GM23338 (cell line): ENCODE results near the gene MAP2K2. TPM values are rescaled to one million over a fixed set of nuclear protein-coding genes. Genes with fewer than 3 reads are reported as not detected.

Experiments
- ATAC-seq: fragments of 200-7000 bp; cut with Tn5 transposase; 3 replicates; pipeline ENCODE4 v1.9.1; 2020
- DNase-seq: peaks from one replicate; pipeline ENCODE4 v3.0.0-alpha.2; 2015; ENCODE audit warnings: low spot score
- H2AFZ ChIP-seq: fragments of 200-600 bp; sonication (generic); 2 replicates; pipeline ENCODE4 v1.8.0; 2016; ENCODE audit warnings: antibody characterized with exemption, mild to moderate bottlenecking, moderate library complexity
- H3F3A ChIP-seq: fragments of 200-600 bp; sonication (generic); replicated peaks from 2 replicates; pipeline ENCODE4 v1.8.0; 2017; ENCODE audit warnings: antibody characterized with exemption, mixed run types, low read depth
- H3K27ac ChIP-seq: fragments of 200-600 bp; sonication (generic); 2 replicates; pipeline ENCODE4 v1.6.1; 2016; ENCODE audit warnings: low read depth
- H3K27me3 ChIP-seq: fragments of 200-600 bp; sonication (generic); 2 replicates; pipeline ENCODE4 v1.8.0; 2016; ENCODE audit warnings: mild to moderate bottlenecking, mixed run types, moderate library complexity; ENCODE audit not compliant: insufficient read depth
- H3K36me3 ChIP-seq: fragments of 200-600 bp; sonication (generic); 2 replicates; pipeline ENCODE4 v1.8.0; 2016; ENCODE audit warnings: mild to moderate bottlenecking; ENCODE audit not compliant: insufficient read depth
- H3K4me1 ChIP-seq: fragments of 200-600 bp; sonication (generic); 2 replicates; pipeline ENCODE4 v1.8.0; 2016; ENCODE audit warnings: mild to moderate bottlenecking, moderate library complexity; ENCODE audit not compliant: insufficient read depth
- H3K4me2 ChIP-seq: fragments of 200-600 bp; sonication (generic); 2 replicates; pipeline ENCODE4 v1.7.1; 2017; ENCODE audit warnings: mixed run types
- H3K4me3 ChIP-seq: fragments of 200-600 bp; sonication (generic); 2 replicates; pipeline ENCODE4 v1.6.1; 2016; ENCODE audit warnings: mixed run types
- H3K79me2 ChIP-seq: fragments of 200-600 bp; sonication (generic); replicated peaks from 2 replicates; pipeline ENCODE4 v1.8.0; 2017; ENCODE audit warnings: mild to moderate bottlenecking; ENCODE audit not compliant: insufficient read depth
- H3K9me2 ChIP-seq: fragments of 200-600 bp; sonication (generic); 2 replicates; pipeline ENCODE4 v1.8.0; 2017; ENCODE audit not compliant: insufficient read depth
- H4K20me1 ChIP-seq: fragments of 200-600 bp; sonication (generic); replicated peaks from 2 replicates; pipeline ENCODE4 v1.8.0; 2017; ENCODE audit warnings: mild to moderate bottlenecking; ENCODE audit not compliant: insufficient read depth
- H3K27ac Mint-ChIP-seq: 2 replicates; pipeline ENCODE4 v1.8.0; 2020; ENCODE audit warnings: inconsistent platforms, mild to moderate bottlenecking, moderate library complexity, mixed read lengths
- H3K27me3 Mint-ChIP-seq: 3 replicates; pipeline ENCODE4 v1.8.0; 2022; ENCODE audit warnings: low read depth, mild to moderate bottlenecking, moderate library complexity, mixed read lengths, inconsistent platforms; ENCODE audit not compliant: insufficient read depth, poor library complexity
- H3K36me3 Mint-ChIP-seq: 3 replicates; pipeline ENCODE4 v1.8.0; 2021; ENCODE audit warnings: low read depth, mild to moderate bottlenecking, inconsistent platforms, moderate library complexity, mixed read lengths
- H3K4me1 Mint-ChIP-seq: 3 replicates; pipeline ENCODE4 v1.8.0; 2020; ENCODE audit warnings: mild to moderate bottlenecking, inconsistent platforms, mixed read lengths
- H3K4me3 Mint-ChIP-seq: 3 replicates; pipeline ENCODE4 v1.8.0; 2021; ENCODE audit warnings: moderate library complexity, mild to moderate bottlenecking, inconsistent platforms, mixed read lengths
- H3K9me3 Mint-ChIP-seq: 3 replicates; pipeline ENCODE4 v1.8.0; 2020; ENCODE audit warnings: moderate library complexity, mild to moderate bottlenecking, inconsistent platforms, mixed read lengths
- CREB1 ChIP-seq: fragments of 250-450 bp; sonication (Bioruptor Pico); IDR thresholded peaks from 2 replicates; pipeline ENCODE4 v1.5.0; 2020; ENCODE audit warnings: low read depth, mild to moderate bottlenecking, moderate library complexity
- ETS1 ChIP-seq: IDR thresholded peaks from 2 replicates; pipeline ENCODE4 v1.6.1; 2016; ENCODE audit warnings: antibody characterized with exemption
- JUNB ChIP-seq: IDR thresholded peaks from one replicate; pipeline ENCODE4 v1.6.1; 2016; ENCODE audit warnings: antibody characterized with exemption; ENCODE audit not compliant: unreplicated experiment
- POLR2AphosphoS5 ChIP-seq: IDR thresholded peaks from 2 replicates; pipeline ENCODE4 v1.6.1; 2016; ENCODE audit warnings: antibody characterized with exemption, low read depth
- STAT1 ChIP-seq: IDR thresholded peaks from one replicate; pipeline ENCODE4 v1.6.1; 2016; ENCODE audit warnings: antibody characterized with exemption; ENCODE audit not compliant: unreplicated experiment
- ZNF331 ChIP-seq: fragments of 250-450 bp; sonication (Bioruptor Pico); IDR thresholded peaks from 2 replicates; pipeline ENCODE4 v1.5.0; 2020; ENCODE audit warnings: low read depth, mild to moderate bottlenecking, moderate library complexity
- polyA plus RNA-seq: library from polyadenylated mRNA; unstranded; fragments of >200 nt; fragmentation: Nextera tagmentation; extraction: Ambion mirVana; gene quantifications from 2 replicates; pipeline ENCODE4 v1.2.1, GENCODE V29; 2016
- total RNA-seq: library from RNA; depleted of rRNA; stranded (reverse); fragments of >200 nt; shearing (Covaris generic); gene quantifications from 2 replicates; pipeline ENCODE4 v1.2.3, GENCODE V29; 2014
- TF ChIP-seq, protein P1 (sequence below), 2 experiments: fragments of 200-600 bp in 1 of 2; sonication (generic) in 1 of 2; conservative IDR thresholded peaks; 2 replicates each; pipeline versions ENCODE4 v1.5.1 to v1.6.1; 2016 to 2017; ENCODE audit warnings: antibody characterized with exemption in 2 of 2, low read depth in 2 of 2, mild to moderate bottlenecking in 2 of 2, moderate library complexity in 1 of 2

MAP2K2 gene
- total and polyA plus RNA-seq, 2 experiments from 2014 or later: 99.7 to 151 TPM

DNA sequence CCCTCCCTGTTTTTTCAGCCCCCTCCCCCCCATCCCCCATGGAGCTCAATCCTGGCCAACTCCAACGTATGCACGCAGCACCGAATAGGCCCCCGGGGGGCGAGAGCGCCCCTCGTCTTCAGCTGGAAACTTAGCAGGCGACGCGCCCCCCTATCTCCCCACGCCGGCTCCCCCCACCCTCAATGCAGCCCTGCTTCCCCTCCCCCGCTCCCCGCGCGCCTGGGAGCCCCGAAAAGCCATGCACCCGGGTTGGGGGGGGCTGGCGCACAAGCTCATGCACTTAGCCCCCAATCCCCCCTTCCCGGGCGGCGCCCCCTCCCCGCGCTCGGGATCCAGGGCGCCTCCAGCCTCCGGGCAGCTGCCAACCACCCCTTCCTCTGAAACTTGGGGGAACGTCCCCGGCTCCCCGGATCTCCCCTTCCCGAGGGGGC, 57.7 kb downstream of the MAP2K2 start (continued):
- TF ChIP-seq, protein P1, sequence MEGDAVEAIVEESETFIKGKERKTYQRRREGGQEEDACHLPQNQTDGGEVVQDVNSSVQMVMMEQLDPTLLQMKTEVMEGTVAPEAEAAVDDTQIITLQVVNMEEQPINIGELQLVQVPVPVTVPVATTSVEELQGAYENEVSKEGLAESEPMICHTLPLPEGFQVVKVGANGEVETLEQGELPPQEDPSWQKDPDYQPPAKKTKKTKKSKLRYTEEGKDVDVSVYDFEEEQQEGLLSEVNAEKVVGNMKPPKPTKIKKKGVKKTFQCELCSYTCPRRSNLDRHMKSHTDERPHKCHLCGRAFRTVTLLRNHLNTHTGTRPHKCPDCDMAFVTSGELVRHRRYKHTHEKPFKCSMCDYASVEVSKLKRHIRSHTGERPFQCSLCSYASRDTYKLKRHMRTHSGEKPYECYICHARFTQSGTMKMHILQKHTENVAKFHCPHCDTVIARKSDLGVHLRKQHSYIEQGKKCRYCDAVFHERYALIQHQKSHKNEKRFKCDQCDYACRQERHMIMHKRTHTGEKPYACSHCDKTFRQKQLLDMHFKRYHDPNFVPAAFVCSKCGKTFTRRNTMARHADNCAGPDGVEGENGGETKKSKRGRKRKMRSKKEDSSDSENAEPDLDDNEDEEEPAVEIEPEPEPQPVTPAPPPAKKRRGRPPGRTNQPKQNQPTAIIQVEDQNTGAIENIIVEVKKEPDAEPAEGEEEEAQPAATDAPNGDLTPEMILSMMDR (conservative IDR thresholded peaks at IDR 0.05; ENCODE audit: low read depth in 2 of 2): no peak
- peak; percentile 40; the same call in 1 of the 2 replicates for TF ChIP-seq POLR2AphosphoS5

DNA sequence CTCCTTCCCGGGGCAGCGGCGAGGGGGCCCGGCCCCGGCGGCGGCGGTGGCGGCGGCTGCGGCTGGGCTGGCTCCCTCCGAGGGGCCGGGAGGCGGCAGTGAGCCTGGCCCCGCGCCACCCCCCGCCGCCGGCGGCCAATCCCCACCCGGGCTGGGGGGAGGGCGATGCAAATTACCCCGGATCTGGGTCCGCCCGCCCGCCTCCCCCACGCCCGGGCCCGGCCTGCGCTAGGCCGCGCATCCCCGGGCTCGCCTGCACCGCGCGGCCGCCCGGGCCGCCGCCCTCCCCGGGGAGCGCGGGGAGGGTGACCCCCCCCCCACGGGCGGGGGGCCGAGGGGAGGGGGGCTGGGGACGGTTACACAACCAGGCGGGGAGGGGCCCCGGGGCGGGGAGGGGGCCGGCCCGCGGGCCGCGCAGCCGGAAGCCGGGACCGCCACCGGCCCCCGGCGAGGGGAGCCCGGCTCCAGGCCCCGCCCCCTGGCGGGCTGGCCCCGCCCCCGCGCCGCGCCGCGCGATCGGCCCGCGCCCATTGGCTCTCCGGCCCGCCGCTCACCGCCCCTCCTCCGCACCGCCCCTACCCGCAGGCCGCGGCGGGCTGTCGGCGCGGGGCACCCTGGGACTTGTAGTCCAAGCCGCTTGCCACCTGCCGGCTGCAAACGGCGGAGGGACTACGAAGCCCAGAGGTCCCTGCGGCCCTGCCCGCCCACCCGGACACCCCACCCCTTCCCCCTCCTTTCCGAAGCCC, 58.3 kb downstream of the MAP2K2 start:
- H3K36me3 Mint-ChIP-seq: peaks cover 3% of the 10 kb centered on the region; the same call in 1 of the 3 replicates
- DNase-seq (peak; percentile 96), ATAC-seq (peak; percentile 54)
- Histone ChIP-seq H3K4me3 (no peak overlapping the region), H3K4me2 (no peak overlapping the region), H2AFZ (no peak overlapping the region), H3F3A (peaks cover 16% of the 10 kb centered on the region), H3K79me2 (peaks cover 44% of the 10 kb centered on the region), H4K20me1 (peaks cover 29% of the 10 kb centered on the region), H3K27ac (no peak overlapping the region), H3K4me1 (peaks cover 22% of the 10 kb centered on the region), H3K9me2 (no peaks in the 10 kb centered on the region), H3K36me3 (no peaks in the 10 kb centered on the region), H3K27me3 (peaks cover 30% of the 10 kb centered on the region)
- H3K27me3 Mint-ChIP-seq: peaks cover 28% of the 10 kb centered on the region
- no peak overlapping the region for H3K27ac Mint-ChIP-seq
- H3K4me3 Mint-ChIP-seq: peak overlapping the region; percentile 59; the same call in 2 of the 3 replicates
- H3K4me1 Mint-ChIP-seq: peaks cover 10% of the 10 kb centered on the region
- peak; percentile 62 for TF ChIP-seq ETS1
- no peak for TF ChIP-seq STAT1
- no peak for TF ChIP-seq ZNF331
- peak; percentile 46; the same call in 1 of the 2 replicates for TF ChIP-seq CREB1
- H3K9me3 Mint-ChIP-seq: no peaks in the 10 kb centered on the region; the same call in 2 of the 3 replicates

DNA sequence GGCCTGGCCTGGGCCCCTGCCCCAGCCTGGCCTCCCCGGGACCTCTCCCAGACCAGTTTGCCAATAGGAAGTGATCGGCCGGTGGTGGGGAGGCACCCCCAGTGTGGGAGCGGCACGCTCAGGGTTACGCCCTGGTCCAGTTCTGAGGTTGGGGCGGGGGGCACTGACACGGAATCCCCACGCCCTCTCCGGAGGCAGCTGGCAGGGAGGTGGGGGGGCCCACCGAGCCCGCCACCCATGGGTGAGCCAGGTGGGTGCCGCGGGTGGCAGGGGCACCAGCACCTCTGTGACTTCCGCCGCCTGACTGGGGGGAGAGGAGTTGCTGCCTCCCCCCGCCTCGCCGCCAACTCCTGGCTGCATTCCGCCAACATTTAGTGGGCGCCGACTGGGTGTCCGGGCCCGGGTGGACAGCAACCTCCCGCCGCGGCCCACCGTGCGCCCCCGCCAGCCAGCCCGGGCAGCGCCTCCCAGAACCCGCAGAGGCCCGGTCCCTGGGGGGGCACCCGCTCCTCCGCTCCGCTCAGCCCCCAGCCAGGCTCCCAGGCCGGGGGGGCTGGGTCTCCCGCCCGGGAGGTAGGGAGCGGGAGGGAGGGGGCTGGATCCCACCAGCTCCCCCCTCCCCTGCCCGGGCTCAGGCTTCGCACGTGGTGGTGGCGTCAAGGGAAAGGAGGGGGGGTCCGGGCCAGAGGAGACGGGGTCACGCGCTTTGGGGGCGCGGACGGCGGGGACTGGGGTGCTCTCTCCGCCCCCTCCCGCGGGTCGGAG, 59.2 kb downstream of the MAP2K2 start:
- Mint-ChIP-seq H3K4me1 (peaks cover 13% of the 10 kb centered on the region), H3K27ac (no peak overlapping the region), H3K27me3 (peaks cover 24% of the 10 kb centered on the region), H3K36me3 (peaks cover 3% of the 10 kb centered on the region; the same call in 1 of the 3 replicates), H3K9me3 (no peaks in the 10 kb centered on the region; the same call in 2 of the 3 replicates), H3K4me3 (peak overlapping the region; percentile 86; the same call in 2 of the 3 replicates)
- peaks cover 54% of the 10 kb centered on the region for H3K79me2 ChIP-seq
- peak overlapping the region; percentile 94 for H3K4me2 ChIP-seq
- peak; percentile 63 for TF ChIP-seq CREB1
- no peak for TF ChIP-seq JUNB
- DNase-seq (peak; percentile 59), ATAC-seq (peak; percentile 7)
- 0 out of 2 replicates have a peak overlapping the region, but pooled peaks have one; percentile 19 for H3K27ac ChIP-seq
- peaks cover 26% of the 10 kb centered on the region for H3K4me1 ChIP-seq
- H3K4me3 ChIP-seq: peak overlapping the region; percentile 84
- no peaks in the 10 kb centered on the region for H3K9me2 ChIP-seq
- H3K27me3 ChIP-seq: peaks cover 29% of the 10 kb centered on the region
- H4K20me1 ChIP-seq: peaks cover 33% of the 10 kb centered on the region
- no peak overlapping the region for H2AFZ ChIP-seq
- H3F3A ChIP-seq: peaks cover 16% of the 10 kb centered on the region
- no peaks in the 10 kb centered on the region for H3K36me3 ChIP-seq
